Nephron (organoid): ENCODE results near the gene RAB40C.
A peak's percentile ranks its signal among the peaks of the same experiment; 100 is the strongest.

ENCODE experiments used
- H3K27ac Mint-ChIP-seq, 3 experiments: 2 replicates each; pipeline ENCODE4 v1.8.0; 2020; ENCODE audit warnings: mixed read lengths in 3 of 3, mild to moderate bottlenecking in 2 of 3, moderate library complexity in 1 of 3
- H3K27me3 Mint-ChIP-seq: 2 replicates; pipeline ENCODE4 v1.8.0; 2021; ENCODE audit warnings: low read depth, mild to moderate bottlenecking, moderate library complexity, mixed read lengths
- H3K36me3 Mint-ChIP-seq: 2 replicates; pipeline ENCODE4 v1.8.0; 2020; ENCODE audit warnings: low read depth, mixed read lengths
- H3K4me1 Mint-ChIP-seq: 2 replicates; pipeline ENCODE4 v1.8.0; 2020; ENCODE audit warnings: mixed read lengths
- H3K4me3 Mint-ChIP-seq, 3 experiments: 2 replicates each; pipeline ENCODE4 v1.8.0; 2020; ENCODE audit warnings: mild to moderate bottlenecking in 3 of 3, mixed read lengths in 3 of 3, moderate library complexity in 2 of 3
- H3K9me3 Mint-ChIP-seq: 2 replicates; pipeline ENCODE4 v1.8.0; 2020; ENCODE audit warnings: mixed read lengths
- TF ChIP-seq, protein P1 (sequence below), 3 experiments: fragments of 200-600 bp; sonication (generic); IDR thresholded peaks; one replicate each; pipeline ENCODE4 v1.5.0; 2021; ENCODE audit warnings: antibody characterized with exemption in 3 of 3; ENCODE audit not compliant: unreplicated experiment in 3 of 3

RAB40C gene

DNA sequence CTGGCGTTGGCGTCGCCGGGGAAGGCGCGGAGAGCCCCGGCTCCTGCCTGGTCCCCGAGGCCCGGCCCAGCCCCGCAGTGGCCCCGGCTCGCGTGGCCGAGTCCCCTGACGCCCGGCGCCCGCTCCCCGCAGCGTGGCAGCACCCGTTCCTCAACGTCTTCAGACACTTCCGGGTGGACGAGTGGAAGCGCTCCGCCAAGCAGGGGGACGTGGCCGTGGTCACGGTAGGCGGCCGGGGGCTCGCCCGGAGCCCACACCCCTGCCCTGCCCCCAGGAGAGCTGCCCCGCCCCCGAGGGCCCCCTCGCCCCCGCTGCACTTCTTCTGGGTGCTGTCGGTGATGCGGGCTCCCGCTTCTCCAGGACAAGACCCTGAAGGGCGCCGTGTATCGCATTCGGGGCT, 59.8 kb downstream of the RAB40C start:
- peak overlapping the region; percentile 79 to 81 (median 80) for H3K4me3 Mint-ChIP-seq
- no peaks in the 10 kb centered on the region for H3K4me1 Mint-ChIP-seq
- H3K27ac Mint-ChIP-seq, result no peak overlapping the region
- H3K36me3 Mint-ChIP-seq, result no peaks in the 10 kb centered on the region
- TF ChIP-seq, protein P1, sequence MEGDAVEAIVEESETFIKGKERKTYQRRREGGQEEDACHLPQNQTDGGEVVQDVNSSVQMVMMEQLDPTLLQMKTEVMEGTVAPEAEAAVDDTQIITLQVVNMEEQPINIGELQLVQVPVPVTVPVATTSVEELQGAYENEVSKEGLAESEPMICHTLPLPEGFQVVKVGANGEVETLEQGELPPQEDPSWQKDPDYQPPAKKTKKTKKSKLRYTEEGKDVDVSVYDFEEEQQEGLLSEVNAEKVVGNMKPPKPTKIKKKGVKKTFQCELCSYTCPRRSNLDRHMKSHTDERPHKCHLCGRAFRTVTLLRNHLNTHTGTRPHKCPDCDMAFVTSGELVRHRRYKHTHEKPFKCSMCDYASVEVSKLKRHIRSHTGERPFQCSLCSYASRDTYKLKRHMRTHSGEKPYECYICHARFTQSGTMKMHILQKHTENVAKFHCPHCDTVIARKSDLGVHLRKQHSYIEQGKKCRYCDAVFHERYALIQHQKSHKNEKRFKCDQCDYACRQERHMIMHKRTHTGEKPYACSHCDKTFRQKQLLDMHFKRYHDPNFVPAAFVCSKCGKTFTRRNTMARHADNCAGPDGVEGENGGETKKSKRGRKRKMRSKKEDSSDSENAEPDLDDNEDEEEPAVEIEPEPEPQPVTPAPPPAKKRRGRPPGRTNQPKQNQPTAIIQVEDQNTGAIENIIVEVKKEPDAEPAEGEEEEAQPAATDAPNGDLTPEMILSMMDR (IDR thresholded peaks at IDR 0.05; ENCODE audit: unreplicated experiment in 3 of 3), result no peak
- peaks cover 3% of the 10 kb centered on the region for H3K27me3 Mint-ChIP-seq
- H3K9me3 Mint-ChIP-seq, result no peaks in the 10 kb centered on the region

- H3K36me3 Mint-ChIP-seq, result no peaks in the 10 kb centered on the region
- H3K9me3 Mint-ChIP-seq, result no peaks in the 10 kb centered on the region
- no peaks in the 10 kb centered on the region for H3K4me1 Mint-ChIP-seq
- H3K27ac Mint-ChIP-seq, result no peak overlapping the region
- TF ChIP-seq, protein P1 (IDR thresholded peaks at IDR 0.05; ENCODE audit: unreplicated experiment in 3 of 3), result no peak
- peak overlapping the region; percentile 16 to 61 (median 20) for H3K4me3 Mint-ChIP-seq
- H3K27me3 Mint-ChIP-seq, result no peaks in the 10 kb centered on the region
These were observed 62.0 kb downstream of the RAB40C start for GRCh38 chr16:651844-652243.

GRCh38 chr16:652454-653305, 62.8 kb downstream of the RAB40C start:
- H3K27ac Mint-ChIP-seq, result no peak overlapping the region
- peak overlapping the region; percentile 53 to 74 (median 64) for H3K4me3 Mint-ChIP-seq
- H3K36me3 Mint-ChIP-seq, result no peaks in the 10 kb centered on the region
- H3K4me1 Mint-ChIP-seq, result no peaks in the 10 kb centered on the region
- H3K9me3 Mint-ChIP-seq, result no peaks in the 10 kb centered on the region
- TF ChIP-seq, protein P1 (IDR thresholded peaks at IDR 0.05; ENCODE audit: unreplicated experiment in 3 of 3), result no peak
- no peaks in the 10 kb centered on the region for H3K27me3 Mint-ChIP-seq

DNA sequence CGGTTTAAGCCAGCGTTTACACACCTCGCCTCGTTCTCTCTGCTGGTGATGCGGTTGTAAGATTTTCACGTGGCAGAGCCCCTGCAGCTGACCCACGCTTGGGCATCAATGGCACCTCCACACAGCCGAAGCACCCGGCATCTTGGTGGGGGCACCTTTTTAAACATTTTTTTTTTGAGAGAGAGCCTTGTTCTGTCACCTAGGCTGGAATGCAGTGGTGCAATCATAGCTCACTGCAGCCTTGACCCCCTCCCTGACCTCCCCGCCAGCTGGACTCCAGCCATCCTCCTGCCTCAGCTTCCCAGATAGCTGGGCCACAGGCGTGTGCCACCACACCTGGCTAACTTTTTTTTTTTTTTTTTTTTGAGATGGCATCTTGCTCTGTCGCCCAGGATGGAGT, 64.2 kb downstream of the RAB40C start:
- Mint-ChIP-seq H3K9me3 (no peaks in the 10 kb centered on the region), H3K4me1 (no peaks in the 10 kb centered on the region), H3K36me3 (no peaks in the 10 kb centered on the region), H3K27ac (no peak overlapping the region), H3K27me3 (no peaks in the 10 kb centered on the region), H3K4me3 (peak overlapping the region in 2 of 3 experiments; percentile 37 to 48)
- TF ChIP-seq, protein P1 (IDR thresholded peaks at IDR 0.05; ENCODE audit: unreplicated experiment in 3 of 3), result no peak

DNA sequence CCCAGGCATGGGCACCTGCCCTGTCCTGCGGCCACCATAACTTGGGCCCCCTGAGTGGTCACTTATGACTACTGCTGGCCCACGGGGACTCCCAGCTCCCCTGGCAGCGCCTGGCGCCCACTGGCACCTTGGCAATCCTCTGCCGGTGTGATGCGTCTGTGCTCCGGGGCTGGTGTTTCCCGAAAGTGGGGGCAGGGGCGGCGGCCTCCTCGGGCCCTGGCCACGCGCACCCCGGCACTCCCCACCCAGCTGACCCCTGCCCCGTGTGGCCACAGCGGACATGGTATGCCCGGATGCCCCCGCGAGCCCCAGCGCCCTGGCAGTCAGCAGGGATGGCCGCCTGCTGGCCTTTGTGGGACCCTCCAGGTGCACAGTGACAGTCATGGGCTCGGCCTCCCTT, 67.6 kb downstream of the RAB40C start:
- no peaks in the 10 kb centered on the region for H3K36me3 Mint-ChIP-seq
- no peaks in the 10 kb centered on the region for H3K27me3 Mint-ChIP-seq
- TF ChIP-seq, protein P1 (IDR thresholded peaks at IDR 0.05; ENCODE audit: unreplicated experiment in 3 of 3), result no peak

More for the DNA sequence above, 67.6 kb downstream of the RAB40C start:
- no peak overlapping the region for H3K27ac Mint-ChIP-seq
- H3K4me3 Mint-ChIP-seq, result no peak overlapping the region
- H3K4me1 Mint-ChIP-seq, result no peaks in the 10 kb centered on the region
- H3K9me3 Mint-ChIP-seq, result no peaks in the 10 kb centered on the region
